NCI-H1092 (cell line): Measurements from ENCODE around the gene CSTB.

Experiments
- DNase-seq: peaks from one replicate; lab custom pipeline; 2025; lab: John Stamatoyannopoulos, UW

The CSTB gene

GRCh38 chr21:43728467-43729390 lies 47.4 kb downstream of the CSTB start:
- peak; percentile 80 for DNase-seq

GRCh38 chr21:43728154-43728466 lies 48.0 kb downstream of the CSTB start:
- no peak for DNase-seq

GRCh38 chr21:43727519-43728153 lies 48.5 kb downstream of the CSTB start:
- DNase-seq: no peak

GRCh38 chr21:43726686-43727518 lies 49.2 kb downstream of the CSTB start:
- DNase-seq: no peak
